GM18858 (cell line): ENCODE measurements around the gene ADPRS.

Source experiments
- ATAC-seq: cut with Tn5 transposase; IDR thresholded peaks from one replicate; pipeline ENCODE4 v1.9.1; 2021; ENCODE audit not compliant: unreplicated experiment

Gene ADPRS, protein sequence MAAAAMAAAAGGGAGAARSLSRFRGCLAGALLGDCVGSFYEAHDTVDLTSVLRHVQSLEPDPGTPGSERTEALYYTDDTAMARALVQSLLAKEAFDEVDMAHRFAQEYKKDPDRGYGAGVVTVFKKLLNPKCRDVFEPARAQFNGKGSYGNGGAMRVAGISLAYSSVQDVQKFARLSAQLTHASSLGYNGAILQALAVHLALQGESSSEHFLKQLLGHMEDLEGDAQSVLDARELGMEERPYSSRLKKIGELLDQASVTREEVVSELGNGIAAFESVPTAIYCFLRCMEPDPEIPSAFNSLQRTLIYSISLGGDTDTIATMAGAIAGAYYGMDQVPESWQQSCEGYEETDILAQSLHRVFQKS

DNA sequence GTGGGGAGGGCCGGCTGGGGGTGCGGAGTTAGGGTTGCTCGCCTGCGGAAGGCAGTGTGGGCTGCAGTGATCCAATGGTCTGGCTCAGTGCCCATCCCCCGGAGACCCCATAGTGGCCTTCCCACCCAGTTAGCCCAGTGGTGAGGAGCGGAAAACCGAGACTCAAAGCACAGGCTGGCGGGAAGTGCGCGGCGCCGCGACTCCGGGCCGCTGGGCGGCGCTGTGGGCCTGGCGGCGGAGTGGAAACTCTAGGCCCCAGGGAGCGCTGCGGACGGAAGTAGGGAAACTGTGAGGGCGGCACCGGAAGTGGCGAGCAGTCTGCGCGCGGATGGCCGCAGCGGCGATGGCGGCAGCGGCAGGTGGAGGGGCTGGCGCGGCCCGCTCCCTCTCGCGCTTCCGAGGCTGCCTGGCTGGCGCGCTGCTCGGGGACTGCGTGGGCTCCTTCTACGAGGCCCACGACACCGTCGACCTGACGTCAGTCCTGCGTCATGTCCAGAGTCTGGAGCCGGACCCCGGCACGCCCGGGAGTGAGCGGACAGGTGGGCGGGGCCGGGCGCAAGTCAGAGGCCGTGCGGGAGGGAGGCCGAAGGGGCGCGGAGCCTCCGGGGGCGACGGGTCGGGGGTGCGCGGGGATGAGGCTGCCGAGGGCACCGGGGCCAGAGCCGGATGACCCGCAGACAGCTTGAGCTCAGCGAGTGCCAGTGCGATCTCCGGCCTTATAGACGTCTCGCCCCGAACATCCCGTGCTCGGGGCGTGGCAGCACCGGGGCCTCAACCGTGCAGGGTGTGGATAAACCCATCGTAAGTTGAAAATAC lies at the start of gene ADPRS:
Gene ADPRS (plus strand): TSS at position 316 of the 816 bp plus-strand sequence. CDS start 13 bp downstream, at position 329.
- ATAC-seq = peak; percentile 72

DNA sequence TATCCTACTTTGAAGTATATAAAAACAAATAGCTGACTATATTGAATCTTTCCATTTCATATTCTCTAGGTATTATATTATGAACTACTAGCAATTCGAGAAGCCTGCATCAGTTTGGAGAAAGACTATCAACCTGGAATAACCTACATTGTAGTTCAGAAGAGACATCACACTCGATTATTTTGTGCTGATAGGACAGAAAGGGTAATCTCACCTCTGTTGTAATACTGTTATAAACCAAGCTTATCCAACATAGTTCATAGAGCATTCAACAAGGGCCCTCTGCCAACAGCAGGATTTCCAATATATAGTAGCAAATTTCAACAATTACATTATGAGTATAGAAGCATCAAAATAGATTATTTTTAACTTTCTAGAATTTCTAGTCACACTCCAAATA lies 48.5 kb upstream of the ADPRS start:
- no peak for ATAC-seq

DNA sequence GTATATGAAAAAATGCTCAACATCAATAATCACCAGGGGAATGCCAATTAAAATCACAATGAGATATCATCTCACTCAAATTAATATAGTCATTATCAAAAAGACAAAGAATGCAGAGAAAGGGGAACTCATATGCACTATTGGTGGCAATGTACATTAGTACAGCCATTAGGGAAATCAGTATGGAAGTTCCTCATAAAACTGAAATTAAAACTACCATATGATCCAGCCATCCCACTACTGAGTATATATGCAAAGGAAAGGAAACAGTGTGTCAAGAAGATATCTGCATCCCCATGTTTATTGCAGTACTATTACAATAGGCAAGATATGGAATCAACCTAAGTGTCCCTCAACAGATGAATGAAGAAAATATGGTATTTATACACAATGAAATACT lies 36.9 kb upstream of the ADPRS start:
- no peak for ATAC-seq

DNA sequence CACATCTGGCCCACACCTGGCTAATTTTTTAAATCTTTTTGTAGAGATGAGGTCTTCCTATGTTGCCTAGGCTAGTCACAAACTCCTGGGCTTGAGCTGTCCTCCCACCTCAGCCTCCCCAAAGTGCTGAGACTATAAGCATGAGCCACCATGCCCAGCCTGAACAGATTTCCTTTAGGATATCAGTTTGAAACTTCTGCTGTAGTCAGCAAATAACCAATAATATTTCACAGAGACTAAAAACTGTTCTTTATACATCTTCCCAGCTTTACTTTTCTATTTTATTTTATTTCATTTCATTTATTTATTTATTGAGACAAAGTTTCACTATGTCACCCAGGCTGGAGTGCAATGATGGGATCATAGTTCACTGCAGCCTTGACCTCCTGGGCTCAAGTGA lies 34.7 kb upstream of the ADPRS start:
- no peak for ATAC-seq

DNA sequence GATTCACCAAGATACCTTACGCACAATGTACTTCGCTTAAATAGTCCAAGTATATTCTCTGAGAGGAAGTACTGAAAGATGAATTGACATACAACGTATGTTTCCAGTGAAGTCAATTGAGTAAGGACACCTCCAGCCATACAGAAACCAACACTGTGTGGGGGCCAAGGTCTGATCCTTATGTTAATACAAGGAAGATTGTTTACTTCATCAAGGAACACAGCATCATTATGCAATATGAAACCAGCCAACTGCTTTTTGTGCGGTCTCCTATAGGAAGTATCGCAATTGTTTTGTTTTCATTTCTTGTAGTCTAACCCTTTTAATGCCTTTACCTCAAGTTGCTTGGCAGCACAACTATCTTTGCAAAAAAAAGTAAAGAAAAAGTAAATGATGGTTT lies 33.0 kb upstream of the ADPRS start:
- ATAC-seq = no peak

DNA sequence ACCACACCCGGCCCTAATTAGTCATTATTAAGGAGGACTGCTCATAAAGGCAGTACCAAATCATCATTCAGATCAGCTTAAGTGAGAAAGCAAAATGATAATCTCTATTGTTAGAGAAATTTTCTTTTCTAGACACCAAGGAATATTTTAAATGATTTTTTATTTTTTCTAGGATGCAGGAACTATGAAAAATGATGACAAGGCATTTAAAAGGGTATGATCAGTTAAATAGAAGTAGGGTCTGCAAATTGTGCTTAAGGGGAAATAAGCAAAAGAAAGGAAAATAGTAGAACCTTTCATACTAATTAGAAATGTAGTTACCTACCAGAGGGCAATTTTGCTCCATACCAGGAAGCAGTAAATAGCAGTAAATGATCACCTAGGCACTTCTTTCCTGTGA lies 26.4 kb upstream of the ADPRS start:
- no peak for ATAC-seq

DNA sequence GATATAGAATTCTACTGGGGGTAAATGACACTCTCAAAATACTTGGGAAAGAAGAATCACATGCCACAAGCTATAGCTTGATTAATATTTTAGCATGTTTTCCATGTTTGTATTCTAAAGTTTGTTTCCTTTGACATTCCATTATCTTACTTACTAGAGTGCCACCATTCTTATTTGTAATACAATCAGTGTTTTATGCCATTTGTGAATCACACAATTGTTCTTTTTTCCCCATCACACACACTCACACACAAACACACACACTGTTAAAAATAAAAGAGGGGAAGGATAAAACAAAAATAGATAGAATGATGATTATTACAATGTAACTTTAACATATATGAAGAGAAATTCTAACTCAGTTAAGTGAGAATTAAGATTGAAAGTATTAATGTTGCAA lies 20.8 kb upstream of the ADPRS start:
- ATAC-seq = no peak

DNA sequence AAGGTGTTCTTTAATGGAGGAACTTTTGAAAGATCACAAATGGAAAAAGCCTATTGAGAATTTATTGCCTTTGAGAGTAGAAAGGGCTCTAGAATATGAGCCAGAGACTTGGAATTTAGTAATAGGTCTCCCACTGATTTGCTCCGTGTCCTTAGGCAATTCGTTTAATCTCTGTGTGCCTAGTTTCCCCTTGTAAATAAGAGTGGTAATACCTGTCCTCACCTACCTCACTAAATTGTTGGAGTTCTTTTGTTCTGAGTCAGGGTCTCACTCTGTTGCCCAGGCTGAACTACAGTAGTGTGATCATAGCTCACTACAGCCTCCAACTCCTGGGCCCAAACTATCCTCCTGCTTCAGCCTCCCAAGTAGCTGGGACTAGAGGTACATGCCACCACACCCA lies 19.8 kb upstream of the ADPRS start:
- no peak for ATAC-seq

DNA sequence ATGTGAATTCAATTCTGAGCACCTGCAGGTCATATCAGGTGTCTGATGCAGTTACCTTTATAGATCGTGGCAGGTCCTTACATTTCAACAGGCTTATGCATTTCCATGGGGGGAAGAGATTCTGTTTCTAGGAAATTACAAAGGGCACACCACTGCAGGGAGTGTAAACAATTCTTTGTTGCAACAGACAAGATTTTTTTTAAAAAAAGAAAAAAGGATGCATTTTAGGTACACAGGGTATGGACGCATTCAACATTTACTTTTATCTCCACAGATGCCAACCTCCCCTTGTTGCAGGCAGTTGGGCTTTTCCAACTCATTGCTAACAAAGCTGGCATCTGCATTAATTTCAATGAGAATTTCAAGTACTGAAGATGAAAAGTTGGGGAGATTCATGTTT lies 18.3 kb upstream of the ADPRS start:
- no peak for ATAC-seq

DNA sequence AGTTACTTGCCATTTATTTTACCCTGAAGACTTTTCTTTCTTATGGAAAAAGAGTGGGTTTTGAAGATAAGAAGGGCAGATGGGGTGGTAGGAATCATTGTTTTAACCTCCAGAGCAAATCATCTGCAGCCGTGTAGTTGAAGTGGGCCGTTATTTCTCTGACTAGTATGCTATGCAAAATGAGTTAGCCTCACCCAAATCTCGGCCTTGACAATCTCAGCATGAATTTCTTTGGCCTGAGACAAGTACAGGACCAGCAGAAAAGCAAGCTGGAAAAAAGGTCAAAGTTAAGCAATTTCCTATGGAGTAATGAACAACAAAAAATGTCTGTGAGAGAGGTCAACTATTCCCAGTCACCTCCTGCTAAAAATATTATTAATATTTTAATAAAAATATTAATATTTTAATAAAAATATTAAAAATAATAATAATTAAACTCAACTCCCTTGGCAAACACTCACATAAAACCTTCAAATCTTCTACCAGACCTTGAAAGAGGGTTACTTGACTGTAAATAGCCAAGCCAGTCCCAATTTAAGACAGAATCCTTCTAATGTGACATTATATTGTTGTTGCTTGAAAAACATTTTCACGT lies 11.6 kb upstream of the ADPRS start:
- no peak for ATAC-seq

DNA sequence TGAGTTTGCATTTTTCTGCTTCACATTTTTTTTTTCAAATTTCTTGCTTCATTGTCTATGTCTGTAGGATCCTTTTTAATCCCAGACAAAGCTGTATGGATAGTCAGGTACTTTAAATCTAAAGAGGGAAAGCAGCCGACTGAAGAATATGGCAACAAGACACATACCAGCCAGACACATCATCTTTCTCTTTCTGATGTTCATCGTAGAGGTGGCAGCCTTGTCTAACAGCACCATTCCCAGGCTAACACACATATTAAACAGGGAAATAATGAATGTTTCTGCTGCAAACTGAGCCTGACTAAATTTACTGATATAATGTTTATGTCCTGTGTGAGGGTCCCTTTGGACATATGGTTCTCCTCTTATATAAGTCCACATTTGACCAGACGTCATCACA lies 8.5 kb upstream of the ADPRS start:
- ATAC-seq = no peak

DNA sequence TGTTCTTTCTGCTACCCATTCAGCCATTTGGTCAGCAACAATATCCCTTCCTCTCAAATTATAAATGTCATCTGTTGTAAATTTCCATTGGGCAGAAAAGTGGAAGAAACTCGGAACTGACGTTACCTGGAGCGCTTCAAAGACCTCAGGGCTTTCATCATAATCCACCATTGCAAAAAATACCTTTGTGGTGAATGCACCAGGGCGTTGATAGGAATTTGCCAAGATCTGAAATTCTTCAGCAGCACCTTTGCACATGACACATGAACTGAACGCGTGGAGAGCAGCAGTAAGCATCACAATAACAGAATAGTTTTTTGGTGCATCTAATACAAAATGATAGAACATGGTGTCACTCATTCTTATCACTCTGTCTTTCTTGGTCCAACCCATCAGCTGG lies 7.9 kb upstream of the ADPRS start:
- ATAC-seq = no peak

DNA sequence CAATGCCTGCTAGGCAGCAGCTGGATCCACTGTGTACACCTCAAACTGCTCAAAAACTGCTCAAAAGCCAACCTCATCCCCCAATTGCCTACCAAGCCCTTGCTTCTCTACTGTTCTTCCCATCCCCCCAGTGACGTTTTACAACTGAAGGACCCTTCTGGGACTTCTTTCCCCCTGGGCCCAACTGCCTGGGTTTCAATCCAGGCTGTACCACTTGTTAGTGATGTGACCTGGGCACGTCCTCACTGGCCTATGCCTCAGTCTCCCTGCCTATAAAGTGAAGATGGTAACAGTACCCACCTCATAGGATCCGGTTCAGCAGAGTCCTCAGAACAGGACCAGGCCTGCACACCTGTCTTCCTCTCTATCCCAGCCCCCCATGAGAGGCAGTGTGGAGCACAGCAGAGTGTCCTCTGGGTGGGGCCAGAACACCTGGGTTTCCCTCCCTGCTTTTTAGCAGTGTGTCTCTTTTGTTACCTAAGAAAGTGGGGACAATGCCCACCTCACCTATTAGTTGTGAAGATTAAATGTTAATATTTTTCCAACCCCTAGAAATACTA lies 6.7 kb upstream of the ADPRS start:
- ATAC-seq = no peak

DNA sequence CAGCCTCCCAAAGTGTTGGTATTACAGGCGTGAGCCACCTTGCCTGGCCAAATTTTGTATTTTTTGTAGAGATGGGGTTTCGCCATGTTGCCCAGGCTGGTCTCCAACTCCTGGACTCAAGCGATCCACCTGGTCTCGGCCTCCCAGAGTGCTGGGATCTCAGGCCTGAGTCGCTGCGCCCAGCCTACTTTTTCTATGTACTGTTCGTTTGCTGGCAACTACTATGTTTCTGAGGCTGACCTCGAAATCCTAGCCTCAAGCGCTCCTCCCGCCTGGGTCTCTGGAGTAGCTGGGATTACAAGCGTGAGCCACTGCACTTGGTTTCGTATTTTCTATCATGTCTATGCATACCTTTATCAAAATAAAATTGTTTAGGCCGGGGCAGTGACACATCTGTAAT lies 5.5 kb upstream of the ADPRS start:
- no peak for ATAC-seq

DNA sequence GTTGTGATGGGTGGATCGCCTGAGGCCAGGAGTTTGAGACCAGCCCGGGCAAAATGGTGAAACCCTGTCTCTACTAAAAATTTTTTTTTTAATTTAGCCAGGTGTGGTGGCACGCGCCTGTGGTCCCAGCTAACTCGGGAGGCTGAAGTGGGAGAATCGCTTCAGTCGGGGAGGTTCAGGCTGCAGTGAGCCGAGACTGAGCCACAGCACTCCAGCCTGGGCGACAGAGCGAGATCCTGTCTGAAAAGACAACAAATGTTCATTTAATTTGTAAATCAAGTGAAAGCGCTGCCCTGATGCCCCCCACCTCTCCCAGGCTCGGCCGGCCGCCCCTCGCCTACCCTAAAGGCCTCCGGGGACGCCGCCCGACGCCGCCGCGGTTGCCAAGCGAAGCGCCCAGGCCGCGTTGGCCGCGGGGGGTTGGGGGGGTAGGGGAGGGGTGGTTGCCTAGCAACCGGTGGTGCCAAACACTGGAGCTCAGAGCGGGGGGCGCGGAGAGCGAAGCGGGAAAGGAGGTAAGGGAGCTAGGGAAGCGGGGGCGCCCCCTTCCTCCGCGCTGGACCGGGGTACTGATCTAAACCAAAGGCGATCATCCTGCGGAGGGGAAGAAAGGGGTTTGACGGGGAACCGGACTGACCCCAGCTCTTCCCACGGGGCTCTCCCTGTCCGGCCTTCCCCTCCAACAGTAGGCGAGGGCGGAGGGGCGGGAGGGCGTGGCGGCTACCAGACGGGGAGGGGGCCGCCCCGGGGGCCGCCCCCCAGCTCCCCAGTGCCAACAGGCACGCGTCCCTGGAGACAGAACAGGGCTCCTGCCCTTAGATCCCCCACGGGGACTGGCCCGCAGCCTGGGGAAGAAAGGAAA lies 4.8 kb upstream of the ADPRS start, which contains the start of gene TEKT2:
Gene TEKT2 (plus strand): TSS at position 460 of the 862 bp plus-strand sequence. CDS start 828 bp downstream, outside the sequence.
- ATAC-seq = no peak

DNA sequence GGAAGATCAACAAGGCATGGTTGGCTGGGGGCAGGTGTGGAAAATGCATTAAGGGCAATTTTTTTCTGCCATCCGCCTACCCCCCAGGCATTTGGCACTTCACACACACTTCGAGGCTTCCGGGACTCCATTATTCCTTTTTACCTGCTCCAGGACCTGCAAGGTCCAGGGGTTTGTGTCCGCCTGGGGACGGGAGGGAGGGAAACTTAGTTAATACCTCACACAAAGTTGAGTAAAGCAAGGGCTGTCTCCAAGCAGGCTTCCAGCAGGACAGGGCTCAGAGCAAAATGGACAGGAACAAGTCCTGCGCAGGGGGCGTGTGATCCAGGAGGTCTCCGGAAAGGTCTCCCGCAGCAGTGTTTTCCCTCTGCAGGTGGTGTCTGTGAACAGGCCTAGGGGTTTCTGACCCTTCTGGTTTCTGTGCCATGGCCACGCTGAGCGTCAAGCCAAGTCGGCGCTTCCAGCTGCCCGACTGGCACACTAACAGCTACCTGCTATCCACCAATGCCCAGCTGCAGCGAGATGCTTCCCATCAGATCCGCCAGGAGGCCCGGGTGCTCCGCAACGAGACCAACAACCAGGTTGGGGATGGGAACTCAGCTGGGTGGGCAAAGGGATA lies 4.1 kb upstream of the ADPRS start:
- no peak for ATAC-seq

DNA sequence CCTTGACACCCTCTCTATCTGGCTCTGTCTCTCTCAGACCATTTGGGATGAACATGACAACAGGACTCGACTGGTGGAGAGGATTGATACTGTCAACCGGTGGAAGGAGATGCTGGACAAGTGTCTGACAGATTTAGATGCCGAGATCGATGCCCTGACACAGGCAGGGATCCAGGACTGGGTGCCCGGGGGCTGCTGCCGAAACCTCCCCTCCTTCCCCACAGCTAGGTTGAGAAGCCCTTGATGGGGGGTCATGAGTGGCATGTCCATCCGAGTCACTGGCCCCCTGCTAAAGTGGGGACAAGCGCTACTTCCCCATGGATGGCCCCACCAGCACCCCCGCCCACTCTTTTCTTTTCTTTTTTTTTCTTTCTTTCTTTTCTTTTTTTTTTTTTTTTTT lies 3.6 kb upstream of the ADPRS start:
- no peak for ATAC-seq

DNA sequence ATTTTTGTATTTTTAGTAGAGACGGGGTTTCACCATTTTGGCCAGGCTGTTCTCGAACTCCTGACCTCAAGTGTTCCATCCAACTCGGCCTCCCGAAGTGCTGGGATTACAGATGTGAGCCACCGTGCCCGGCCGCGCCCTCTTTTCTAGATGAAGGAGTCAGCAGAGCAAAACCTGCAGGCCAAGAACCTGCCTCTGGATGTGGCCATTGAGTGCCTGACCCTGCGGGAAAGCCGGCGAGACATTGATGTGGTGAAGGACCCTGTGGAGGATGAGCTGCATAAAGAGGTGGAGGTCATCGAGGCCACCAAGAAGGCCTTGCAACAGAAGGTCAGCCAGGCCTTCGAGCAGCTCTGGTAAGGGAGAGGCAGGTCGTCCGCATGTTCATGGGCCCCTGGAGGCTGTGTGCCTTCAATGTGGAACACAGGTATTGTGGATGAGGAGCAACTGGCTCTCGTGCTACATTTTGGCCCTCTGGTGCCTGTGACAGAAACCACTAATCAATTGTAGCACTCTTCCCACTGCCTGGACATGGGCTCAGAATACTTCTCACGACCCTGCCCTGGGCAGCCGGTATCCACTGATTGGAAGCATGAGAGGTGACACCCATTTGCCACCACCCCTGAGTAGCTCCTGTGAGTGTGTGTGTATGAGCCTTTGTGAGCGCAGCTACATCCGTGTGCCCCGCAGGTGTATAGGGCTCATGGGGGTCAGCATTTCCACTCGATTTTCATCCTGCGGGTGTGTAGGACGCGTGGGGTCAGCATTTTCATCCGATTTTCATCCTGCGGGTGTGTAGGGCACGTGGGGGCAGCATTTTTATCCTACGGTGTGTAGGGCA lies 2.8 kb upstream of the ADPRS start:
- ATAC-seq = no peak

DNA sequence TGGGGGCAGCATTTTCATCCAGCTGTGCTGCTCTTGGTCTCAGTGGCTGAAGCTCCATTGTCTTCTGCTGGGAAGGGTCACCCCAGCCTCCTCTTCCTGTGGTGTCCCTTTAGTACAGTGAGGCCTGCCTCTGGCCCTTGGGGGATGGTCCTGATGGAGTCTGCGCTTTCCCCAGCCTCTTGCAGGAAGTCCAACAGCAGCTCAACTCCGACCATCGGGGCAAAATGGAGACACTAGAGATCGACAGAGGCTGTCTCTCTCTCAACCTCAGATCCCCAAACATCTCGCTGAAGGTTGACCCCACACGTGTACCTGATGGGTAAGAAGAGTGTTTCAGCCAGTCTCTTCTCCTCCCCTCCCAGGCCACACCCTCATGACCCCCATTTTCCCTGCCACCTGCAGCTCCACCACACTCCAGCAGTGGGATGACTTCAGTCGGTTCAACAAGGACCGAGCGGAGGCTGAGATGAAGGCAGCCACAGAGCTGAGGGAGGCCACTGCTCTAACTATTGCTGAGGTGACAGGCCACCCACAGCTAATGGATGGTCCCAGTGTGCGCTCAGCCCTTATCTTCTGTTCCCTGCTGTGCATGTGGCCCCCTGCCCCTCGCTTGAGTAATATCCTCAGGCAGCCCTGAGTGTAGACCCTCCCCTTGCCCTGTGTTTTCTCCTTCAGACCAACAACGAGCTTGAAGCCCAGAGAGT lies 2.0 kb upstream of the ADPRS start:
- ATAC-seq = no peak
